ENCODE results near the gene SF3B3.

GRCh38 chr16:70526403-70526802, 2.8 kb downstream of the SF3B3 start:
- TF ChIP-seq CTCF (IDR thresholded peaks at IDR 0.05) (no peak), EP300 (IDR thresholded peaks at IDR 0.05) (no peak), POLR2A (IDR thresholded peaks at IDR 0.05) (no peak)
